HG03571 (cell line): ENCODE data around the gene CACNA2D2.
"Not testable (repeated sequence)": the region's sequence is repeated elsewhere in the genome, so short reads cannot be mapped to it uniquely, and the experiment has no call there.

ENCODE experiments used
- ATAC-seq: cut with Tn5 transposase; IDR thresholded peaks from one replicate; pipeline ENCODE4 v1.9.1; 2021; ENCODE audit not compliant: unreplicated experiment

CACNA2D2 gene

GRCh38 chr3:50530001-50530970 is 26.9 kb upstream of the CACNA2D2 start:
- no peak for ATAC-seq

- no peak for ATAC-seq
These were observed 22.6 kb upstream of the CACNA2D2 start for GRCh38 chr3:50525987-50526386.

- ATAC-seq = no peak
These were observed 21.9 kb upstream of the CACNA2D2 start for GRCh38 chr3:50525191-50525910.

- no peak for ATAC-seq
These were observed 21.3 kb upstream of the CACNA2D2 start for GRCh38 chr3:50524746-50525145.

- no peak for ATAC-seq
These were observed 19.9 kb upstream of the CACNA2D2 start for GRCh38 chr3:50523279-50523811.

- no peak for ATAC-seq
These were observed 18.1 kb upstream of the CACNA2D2 start for GRCh38 chr3:50521572-50521971.

- ATAC-seq = no peak
These were observed 17.4 kb upstream of the CACNA2D2 start for GRCh38 chr3:50520849-50521248.

GRCh38 chr3:50519471-50520089 is 16.1 kb upstream of the CACNA2D2 start:
- ATAC-seq = no peak

GRCh38 chr3:50518436-50518835 is 15.0 kb upstream of the CACNA2D2 start:
- ATAC-seq = no peak

GRCh38 chr3:50517721-50518206 is 14.3 kb upstream of the CACNA2D2 start:
- no peak for ATAC-seq

GRCh38 chr3:50516440-50516871 is 13.0 kb upstream of the CACNA2D2 start:
- no peak for ATAC-seq

- ATAC-seq = no peak
These were observed 12.4 kb upstream of the CACNA2D2 start for GRCh38 chr3:50515565-50516439.

- not testable (repeated sequence) for ATAC-seq
These were observed 9.5 kb upstream of the CACNA2D2 start for GRCh38 chr3:50512908-50513307.

GRCh38 chr3:50512131-50512530 is 8.7 kb upstream of the CACNA2D2 start:
- no peak for ATAC-seq

- no peak for ATAC-seq
These were observed 6.9 kb upstream of the CACNA2D2 start for GRCh38 chr3:50510325-50510724.

GRCh38 chr3:50509715-50510114 is 6.3 kb upstream of the CACNA2D2 start:
- ATAC-seq = no peak

- ATAC-seq = no peak
These were observed 5.4 kb upstream of the CACNA2D2 start for GRCh38 chr3:50508821-50509220.

- ATAC-seq = no peak
These were observed 2.7 kb upstream of the CACNA2D2 start for GRCh38 chr3:50506169-50506568.

GRCh38 chr3:50504681-50505080 is 1.2 kb upstream of the CACNA2D2 start:
- ATAC-seq = no peak
